Measurements from ENCODE around the gene WASL.

WASL gene

GRCh38 chr7:123761729-123762128, 12.9 kb upstream of the WASL start:
- H2BK12ac ChIP-seq (ENCODE audit: low read length) = no peak overlapping the region
- H2AK5ac ChIP-seq (ENCODE audit: low read length) = no peak overlapping the region
- no peaks in the 10 kb centered on the region for H3K79me2 ChIP-seq (ENCODE audit: control insufficient read depth, insufficient read depth, low read length, poor library complexity)
- DNase-seq = no peak
- WGBS (ENCODE audit: extremely low coverage, insufficient coverage, insufficient read length) = 100% methylated on average over 1 of the region's 3 CpGs
- H3K4me3 ChIP-seq (ENCODE audit: low read depth, low read length) = no peak overlapping the region
- no peaks in the 10 kb centered on the region for H3K27me3 ChIP-seq (ENCODE audit: insufficient read depth, low read length)
- no peak overlapping the region for H3K4ac ChIP-seq (ENCODE audit: low read depth, low read length)
- H3K9ac ChIP-seq (ENCODE audit: low read length) = no peak overlapping the region
- H2BK5ac ChIP-seq (ENCODE audit: low read depth, low read length, poor library complexity) = no peak overlapping the region
- no peak overlapping the region for H3K18ac ChIP-seq (ENCODE audit: low read length)
- no peaks in the 10 kb centered on the region for H3K9me3 ChIP-seq (ENCODE audit: insufficient read depth, low read depth, low read length)
- no peak overlapping the region for H3K4me2 ChIP-seq (ENCODE audit: low read length)
- no peaks in the 10 kb centered on the region for H3K4me1 ChIP-seq (ENCODE audit: control insufficient read depth in 1 of 2, insufficient read depth in 2 of 2, low read length in 2 of 2)
- no peak overlapping the region for H4K91ac ChIP-seq (ENCODE audit: low read depth, low read length)
- no peak overlapping the region for H3K14ac ChIP-seq (ENCODE audit: low read length)
- H3K36me3 ChIP-seq (ENCODE audit: control insufficient read depth in 1 of 2, insufficient read depth in 2 of 2, low read length in 2 of 2) = no peaks in the 10 kb centered on the region
- no peaks in the 10 kb centered on the region for H3K79me1 ChIP-seq (ENCODE audit: low read length)
- no peak overlapping the region for H2BK120ac ChIP-seq (ENCODE audit: insufficient read depth, low read length, poor library complexity)
- H3K27ac ChIP-seq (ENCODE audit: low read depth, low read length) = no peak overlapping the region
- no peak overlapping the region for H4K8ac ChIP-seq (ENCODE audit: low read depth, low read length)
- peak overlapping the region; percentile 80 for H3K23ac ChIP-seq (ENCODE audit: low read length)
- no peak overlapping the region for H4K12ac ChIP-seq (ENCODE audit: low read depth, low read length)
- H2AFZ ChIP-seq (ENCODE audit: insufficient read depth, low read length, poor library complexity) = no peak overlapping the region

- H3K4me2 ChIP-seq (ENCODE audit: low read length) = no peak overlapping the region
- no peak overlapping the region for H4K8ac ChIP-seq (ENCODE audit: low read depth, low read length)
- peak overlapping the region; percentile 22 for H3K23ac ChIP-seq (ENCODE audit: low read length)
- H2BK5ac ChIP-seq (ENCODE audit: low read depth, low read length, poor library complexity) = no peak overlapping the region
- no peak overlapping the region for H2AFZ ChIP-seq (ENCODE audit: insufficient read depth, low read length, poor library complexity)
- no peaks in the 10 kb centered on the region for H3K36me3 ChIP-seq (ENCODE audit: control insufficient read depth in 1 of 2, insufficient read depth in 2 of 2, low read length in 2 of 2)
- no peak overlapping the region for H2BK12ac ChIP-seq (ENCODE audit: low read length)
- H2BK120ac ChIP-seq (ENCODE audit: insufficient read depth, low read length, poor library complexity) = no peak overlapping the region
- no CpG with 5 or more reads among the region's 1 CpG for WGBS (ENCODE audit: extremely low coverage, insufficient coverage, insufficient read length)
- no peaks in the 10 kb centered on the region for H3K9me3 ChIP-seq (ENCODE audit: insufficient read depth, low read depth, low read length)
- peak in 1 of 2 donors; percentile 67 for DNase-seq
- no peaks in the 10 kb centered on the region for H3K79me2 ChIP-seq (ENCODE audit: control insufficient read depth, insufficient read depth, low read length, poor library complexity)
- H3K9ac ChIP-seq (ENCODE audit: low read length) = no peak overlapping the region
- H4K91ac ChIP-seq (ENCODE audit: low read depth, low read length) = no peak overlapping the region
- no peak overlapping the region for H3K4ac ChIP-seq (ENCODE audit: low read depth, low read length)
- no peak overlapping the region for H4K12ac ChIP-seq (ENCODE audit: low read depth, low read length)
- no peaks in the 10 kb centered on the region for H3K27me3 ChIP-seq (ENCODE audit: insufficient read depth, low read length)
- no peaks in the 10 kb centered on the region for H3K4me1 ChIP-seq (ENCODE audit: control insufficient read depth in 1 of 2, insufficient read depth in 2 of 2, low read length in 2 of 2)
- no peak overlapping the region for H3K4me3 ChIP-seq (ENCODE audit: low read depth, low read length)
- no peak overlapping the region for H3K18ac ChIP-seq (ENCODE audit: low read length)
- no peaks in the 10 kb centered on the region for H3K79me1 ChIP-seq (ENCODE audit: low read length)
- H3K14ac ChIP-seq (ENCODE audit: low read length) = no peak overlapping the region
- no peak overlapping the region for H2AK5ac ChIP-seq (ENCODE audit: low read length)
- no peak overlapping the region for H3K27ac ChIP-seq (ENCODE audit: low read depth, low read length)
Observed at GRCh38 chr7:123757095-123757494, 8.3 kb upstream of the WASL start.

- Histone ChIP-seq H3K23ac (ENCODE audit: low read length) (no peak overlapping the region), H4K12ac (ENCODE audit: low read depth, low read length) (no peak overlapping the region), H3K14ac (ENCODE audit: low read length) (no peak overlapping the region), H3K4me2 (ENCODE audit: low read length) (no peak overlapping the region), H3K79me1 (ENCODE audit: low read length) (no peaks in the 10 kb centered on the region), H2BK5ac (ENCODE audit: low read depth, low read length, poor library complexity) (no peak overlapping the region), H3K4me1 (ENCODE audit: control insufficient read depth in 1 of 2, insufficient read depth in 2 of 2, low read length in 2 of 2) (no peaks in the 10 kb centered on the region), H3K4ac (ENCODE audit: low read depth, low read length) (no peak overlapping the region), H2BK12ac (ENCODE audit: low read length) (no peak overlapping the region), H3K36me3 (ENCODE audit: control insufficient read depth in 1 of 2, insufficient read depth in 2 of 2, low read length in 2 of 2) (no peaks in the 10 kb centered on the region), H3K18ac (ENCODE audit: low read length) (no peak overlapping the region), H4K8ac (ENCODE audit: low read depth, low read length) (no peak overlapping the region), H2AK5ac (ENCODE audit: low read length) (no peak overlapping the region), H3K9me3 (ENCODE audit: insufficient read depth, low read depth, low read length) (no peaks in the 10 kb centered on the region), H2BK120ac (ENCODE audit: insufficient read depth, low read length, poor library complexity) (no peak overlapping the region), H3K79me2 (ENCODE audit: control insufficient read depth, insufficient read depth, low read length, poor library complexity) (no peaks in the 10 kb centered on the region), H3K27me3 (ENCODE audit: insufficient read depth, low read length) (no peaks in the 10 kb centered on the region), H3K4me3 (ENCODE audit: low read depth, low read length) (no peak overlapping the region), H3K9ac (ENCODE audit: low read length) (no peak overlapping the region), H2AFZ (ENCODE audit: insufficient read depth, low read length, poor library complexity) (no peak overlapping the region), H3K27ac (ENCODE audit: low read depth, low read length) (no peak overlapping the region), H4K91ac (ENCODE audit: low read depth, low read length) (no peak overlapping the region)
- DNase-seq = no peak
- whole genome bisulfite sequencing (ENCODE audit: extremely low coverage, insufficient coverage, insufficient read length) = no CpG with 5 or more reads among the region's 1 CpG
Observed at GRCh38 chr7:123755338-123755737, 6.5 kb upstream of the WASL start.

- Histone ChIP-seq H3K79me1 (ENCODE audit: low read length) (peaks cover 1% of the 10 kb centered on the region), H3K9ac (ENCODE audit: low read length) (no peak overlapping the region), H4K12ac (ENCODE audit: low read depth, low read length) (no peak overlapping the region), H3K27ac (ENCODE audit: low read depth, low read length) (no peak overlapping the region), H2AK5ac (ENCODE audit: low read length) (no peak overlapping the region), H3K4ac (ENCODE audit: low read depth, low read length) (no peak overlapping the region), H3K9me3 (ENCODE audit: insufficient read depth, low read depth, low read length) (no peaks in the 10 kb centered on the region), H3K27me3 (ENCODE audit: insufficient read depth, low read length) (no peaks in the 10 kb centered on the region), H2AFZ (ENCODE audit: insufficient read depth, low read length, poor library complexity) (no peak overlapping the region), H3K18ac (ENCODE audit: low read length) (no peak overlapping the region), H3K79me2 (ENCODE audit: control insufficient read depth, insufficient read depth, low read length, poor library complexity) (no peaks in the 10 kb centered on the region), H3K4me1 (ENCODE audit: control insufficient read depth in 1 of 2, insufficient read depth in 2 of 2, low read length in 2 of 2) (no peaks in the 10 kb centered on the region), H2BK5ac (ENCODE audit: low read depth, low read length, poor library complexity) (no peak overlapping the region), H4K8ac (ENCODE audit: low read depth, low read length) (no peak overlapping the region), H3K14ac (ENCODE audit: low read length) (no peak overlapping the region), H3K36me3 (ENCODE audit: control insufficient read depth in 1 of 2, insufficient read depth in 2 of 2, low read length in 2 of 2) (no peaks in the 10 kb centered on the region), H2BK12ac (ENCODE audit: low read length) (no peak overlapping the region), H3K23ac (ENCODE audit: low read length) (no peak overlapping the region), H3K4me3 (ENCODE audit: low read depth, low read length) (no peak overlapping the region), H4K91ac (ENCODE audit: low read depth, low read length) (no peak overlapping the region), H3K4me2 (ENCODE audit: low read length) (no peak overlapping the region), H2BK120ac (ENCODE audit: insufficient read depth, low read length, poor library complexity) (no peak overlapping the region)
- WGBS (ENCODE audit: extremely low coverage, insufficient coverage, insufficient read length) = no CpG with 5 or more reads among the region's 3 CpGs
- DNase-seq = no peak
Observed at GRCh38 chr7:123754271-123754871, 5.6 kb upstream of the WASL start.
